Stimulated activated CD4-positive, alpha-beta T cell treated with anti-CD3 and anti-CD28 coated beads, Interleukin-12 subunit alpha, Interleukin-12 subunit beta, amount 100 ng/mL, for 4 hours (primary cell): ENCODE results near the gene AMTN.
"Not testable (repeated sequence)": the region's sequence is repeated elsewhere in the genome, so short reads cannot be mapped to it uniquely, and the experiment has no call there.

Experiments used
- DNase-seq: peaks from one replicate; pipeline ENCODE4 v3.0.0-alpha.2; 2020

The AMTN gene, protein sequence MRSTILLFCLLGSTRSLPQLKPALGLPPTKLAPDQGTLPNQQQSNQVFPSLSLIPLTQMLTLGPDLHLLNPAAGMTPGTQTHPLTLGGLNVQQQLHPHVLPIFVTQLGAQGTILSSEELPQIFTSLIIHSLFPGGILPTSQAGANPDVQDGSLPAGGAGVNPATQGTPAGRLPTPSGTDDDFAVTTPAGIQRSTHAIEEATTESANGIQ

DNA sequence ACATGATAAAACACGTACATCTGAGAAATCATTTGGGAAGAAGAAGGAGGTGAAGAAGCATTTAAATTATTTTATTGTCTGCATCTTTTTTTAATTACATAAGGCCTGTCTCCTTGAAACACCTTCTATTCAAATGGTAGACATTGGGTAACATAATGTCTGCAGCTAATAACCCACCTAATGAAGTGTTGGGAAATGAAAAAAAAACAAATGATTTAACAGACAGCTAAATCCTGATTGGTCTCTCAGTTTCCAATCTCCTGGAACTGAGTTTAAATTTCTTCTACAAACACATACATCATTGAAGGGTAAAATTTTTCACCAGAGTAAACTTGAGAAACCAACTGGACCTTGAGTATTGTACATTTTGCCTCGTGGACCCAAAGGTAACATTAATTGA lies at the start of gene AMTN:
Gene AMTN, plus strand, starts transcription at position 301 of the 400 bp plus-strand sequence. CDS start 209 bp downstream, outside the sequence.
- no peak for DNase-seq

DNA sequence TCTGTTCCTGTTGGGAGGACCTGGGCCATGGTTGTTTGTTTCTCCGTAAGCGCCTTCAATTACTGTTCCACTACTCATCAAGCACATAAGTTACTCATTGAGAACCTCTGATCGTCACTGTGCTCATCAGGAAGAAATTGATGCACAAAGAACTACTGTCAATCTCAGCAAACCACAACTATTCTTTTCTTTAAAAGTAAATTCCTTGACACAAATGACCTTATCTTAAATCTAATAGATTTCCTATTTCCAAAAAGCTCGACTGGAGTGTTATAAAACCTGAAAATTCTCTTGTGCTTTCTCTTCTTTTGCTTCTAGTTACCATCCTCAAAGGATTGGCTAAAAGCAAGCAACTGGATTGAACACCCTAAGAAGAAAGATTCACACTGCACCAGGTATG lies 46.5 kb upstream of the AMTN start, which contains the start of gene MUC7:
Gene MUC7, plus strand, starts transcription at position 301 of the 400 bp plus-strand sequence. CDS start 1,825 bp downstream, outside the sequence.
- DNase-seq: no peak

DNA sequence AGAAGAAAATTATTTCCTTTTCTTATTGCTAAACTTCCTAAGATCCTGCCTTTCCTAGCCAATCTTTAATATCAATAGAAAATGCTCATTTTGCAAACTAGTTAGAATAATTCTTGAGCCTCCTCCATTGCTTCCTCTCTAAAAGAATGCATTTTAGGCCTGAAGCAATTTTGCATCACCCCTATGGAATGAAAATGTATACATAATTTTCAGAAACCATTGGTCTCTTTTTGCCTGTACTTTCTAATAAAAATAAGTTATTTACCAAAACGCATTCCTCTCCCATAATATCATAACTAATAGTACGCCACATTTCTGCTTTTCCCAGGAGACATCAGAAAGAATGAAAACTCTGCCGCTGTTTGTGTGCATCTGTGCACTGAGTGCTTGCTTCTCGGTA lies 44.7 kb upstream of the AMTN start:
- no peak for DNase-seq

DNA sequence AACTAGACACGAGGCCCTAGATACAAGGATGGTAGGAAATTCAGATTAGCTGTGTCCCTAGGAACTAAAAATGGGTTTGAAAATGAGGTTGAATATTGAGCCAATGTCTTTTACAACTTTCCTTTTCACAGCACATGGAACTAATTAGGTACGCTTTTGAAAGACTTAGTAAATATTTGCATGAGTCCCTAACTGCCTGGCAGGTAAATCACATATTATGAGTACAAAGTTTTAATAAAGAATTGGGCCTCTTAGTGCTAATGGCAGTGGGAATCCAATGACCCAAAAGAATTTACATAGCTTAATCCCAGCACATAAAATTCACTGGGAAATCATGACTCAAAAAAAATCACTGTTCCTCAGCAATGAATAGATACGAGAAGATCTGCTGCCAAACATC lies 29.6 kb upstream of the AMTN start:
- no peak for DNase-seq

DNA sequence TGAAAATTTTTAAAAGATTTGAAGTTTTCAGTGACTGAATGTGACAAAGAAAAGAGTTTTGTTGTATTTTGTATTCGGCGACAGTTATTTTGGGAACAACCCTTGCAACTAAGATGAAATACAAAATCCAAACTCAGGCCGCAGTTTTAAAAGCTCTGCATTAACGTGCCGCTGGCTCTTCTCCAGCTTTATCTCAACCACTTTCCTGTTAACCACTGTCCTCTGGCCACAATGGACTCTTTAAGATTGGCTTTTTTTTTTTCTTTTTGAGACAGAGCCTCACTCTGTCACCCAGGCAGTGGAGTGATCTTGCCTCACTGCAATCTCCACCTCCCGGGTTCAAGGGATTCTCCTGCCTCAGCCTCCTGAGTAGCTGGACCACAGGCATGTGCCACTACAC lies 22.1 kb upstream of the AMTN start:
- no peak for DNase-seq

DNA sequence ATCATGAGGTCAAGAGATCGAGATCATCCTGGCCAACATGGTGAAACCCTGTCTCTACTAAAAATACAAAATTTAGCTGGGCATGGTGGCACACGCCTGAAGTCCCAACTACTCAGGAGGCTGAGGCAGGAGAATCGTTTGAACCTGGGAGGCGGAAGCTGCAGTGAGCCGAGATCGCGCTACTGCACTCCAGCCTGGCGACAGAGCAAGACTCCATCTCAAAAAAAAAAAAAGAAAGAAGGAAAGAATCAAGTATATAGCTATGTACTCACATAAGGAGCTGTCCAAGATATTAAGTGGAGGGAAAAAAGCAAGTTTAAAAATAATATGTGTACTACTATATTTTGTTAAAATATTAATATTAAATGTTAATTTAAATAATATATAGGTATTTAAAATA lies 16.5 kb upstream of the AMTN start:
- not testable (repeated sequence) for DNase-seq

DNA sequence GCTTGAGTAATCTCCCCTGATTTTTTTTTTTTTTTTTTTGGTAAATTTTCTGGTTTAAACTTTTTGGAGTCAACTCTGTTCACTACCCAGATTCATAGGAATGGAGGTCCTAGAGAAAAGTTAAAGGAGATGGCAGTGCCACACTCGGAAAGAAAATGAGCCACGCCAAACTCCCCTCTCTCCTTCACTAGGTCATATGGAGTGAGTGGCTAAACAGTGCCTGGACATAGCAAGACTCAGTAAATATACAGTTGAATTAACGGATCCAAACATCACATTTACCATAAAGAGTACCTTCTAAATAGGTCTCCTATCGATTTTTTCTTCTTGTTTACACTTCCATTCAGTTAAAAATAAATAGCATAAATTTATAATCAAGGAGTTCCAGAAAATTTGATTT lies 13.6 kb upstream of the AMTN start:
- DNase-seq: no peak

DNA sequence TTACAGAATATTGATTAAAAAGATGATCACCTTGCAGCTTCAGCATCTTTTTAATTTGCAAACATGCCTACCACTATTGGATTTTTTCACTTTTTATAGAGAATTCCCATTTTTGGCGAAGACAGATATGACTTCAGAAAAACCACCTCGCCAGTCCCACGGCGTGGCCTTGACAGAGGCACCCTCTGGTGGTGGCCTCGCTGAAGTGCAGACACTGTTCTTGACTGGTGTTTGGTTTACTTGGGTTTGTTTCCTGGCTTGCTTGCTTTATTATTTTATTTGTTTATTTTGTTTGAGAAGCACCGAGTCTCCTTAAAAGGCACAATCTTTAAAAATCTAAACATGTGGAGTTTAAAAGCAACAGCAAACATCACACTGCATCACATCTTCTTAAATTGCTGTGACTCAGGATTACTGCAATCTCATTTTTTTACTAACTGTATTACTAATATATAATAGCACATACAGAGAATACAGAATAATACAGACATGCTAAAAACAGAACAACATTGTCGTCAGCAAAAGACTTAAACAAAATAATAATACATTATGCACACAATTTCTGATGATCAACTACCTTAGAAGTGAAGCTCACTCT lies 13.1 kb upstream of the AMTN start:
- peak; percentile 46 for DNase-seq

DNA sequence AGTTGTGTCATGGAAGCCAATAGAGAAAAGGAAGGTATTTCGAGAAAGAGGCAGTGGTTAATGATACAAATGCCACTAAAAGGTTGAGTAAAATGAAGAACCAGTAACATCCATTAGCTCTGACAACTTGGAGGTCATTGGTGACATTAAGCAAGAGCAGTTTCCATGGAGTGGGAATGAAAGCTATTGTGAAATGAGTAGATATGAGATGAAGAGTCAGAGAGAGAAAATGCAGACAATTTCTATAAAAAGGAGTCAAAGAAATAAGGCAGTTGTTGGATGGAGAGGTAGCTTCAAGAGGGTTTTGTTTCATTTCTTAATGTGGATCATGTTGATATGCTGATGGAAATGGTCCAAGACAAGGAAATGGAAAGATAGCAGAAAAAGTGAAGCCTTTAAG lies 9.6 kb upstream of the AMTN start:
- DNase-seq: no peak

DNA sequence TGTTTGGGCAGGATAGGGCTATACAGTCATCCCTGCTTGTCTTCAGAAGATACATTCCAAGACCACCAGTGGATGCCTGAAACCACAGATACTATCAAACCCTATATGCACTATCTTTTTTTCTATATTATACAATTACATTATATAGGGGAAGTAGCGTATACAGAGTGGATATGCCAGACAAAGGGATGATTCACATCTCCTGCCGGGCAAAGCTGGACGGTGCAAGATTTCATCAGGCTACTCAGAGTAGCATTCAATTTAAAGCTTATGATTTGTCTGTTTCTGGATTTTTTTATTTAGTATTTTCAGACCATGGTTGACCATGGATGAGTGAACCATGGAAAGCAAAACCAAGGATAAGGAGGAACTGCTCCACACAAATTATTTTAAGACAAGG lies 7.0 kb upstream of the AMTN start:
- DNase-seq: no peak

DNA sequence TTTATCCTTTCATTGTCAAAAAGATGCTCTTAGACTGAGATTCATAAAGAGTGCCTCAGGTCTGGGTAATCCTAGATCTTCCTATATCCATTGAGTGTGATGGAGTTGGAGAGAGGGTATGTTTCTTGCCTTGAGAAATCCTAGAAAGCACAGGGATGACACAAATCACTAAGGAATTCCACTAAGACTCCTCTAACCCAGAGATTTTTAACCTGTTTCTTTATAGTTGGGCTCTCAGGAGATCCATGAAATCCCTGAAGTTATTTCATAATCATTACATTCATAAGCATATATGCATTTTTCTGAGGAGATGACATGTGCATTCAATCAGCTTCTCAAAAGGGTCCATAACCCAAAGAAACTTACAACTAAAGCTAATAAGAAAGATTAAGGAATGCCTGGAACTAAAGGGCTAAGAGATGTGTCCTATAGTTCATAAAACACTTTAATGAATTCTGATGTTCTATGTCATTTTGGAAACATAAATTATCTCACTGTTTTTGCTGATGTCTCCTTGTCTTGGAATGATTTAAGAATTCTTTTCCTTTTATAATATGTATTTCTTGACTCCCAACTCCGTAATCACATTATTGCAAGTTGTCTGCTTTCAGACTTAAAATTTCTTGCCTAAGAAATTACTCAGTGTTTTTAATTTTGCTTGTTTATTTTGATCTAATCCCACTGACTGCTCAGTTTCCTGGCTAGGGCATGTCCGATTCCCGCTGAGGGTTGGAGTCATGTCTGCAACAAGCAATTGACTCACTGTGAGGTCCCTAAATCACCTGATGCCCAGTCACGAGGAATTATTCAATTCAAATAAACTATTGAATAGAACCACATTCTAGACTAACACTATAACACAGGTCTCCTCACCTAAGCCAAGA lies 2.8 kb upstream of the AMTN start:
- no peak for DNase-seq

DNA sequence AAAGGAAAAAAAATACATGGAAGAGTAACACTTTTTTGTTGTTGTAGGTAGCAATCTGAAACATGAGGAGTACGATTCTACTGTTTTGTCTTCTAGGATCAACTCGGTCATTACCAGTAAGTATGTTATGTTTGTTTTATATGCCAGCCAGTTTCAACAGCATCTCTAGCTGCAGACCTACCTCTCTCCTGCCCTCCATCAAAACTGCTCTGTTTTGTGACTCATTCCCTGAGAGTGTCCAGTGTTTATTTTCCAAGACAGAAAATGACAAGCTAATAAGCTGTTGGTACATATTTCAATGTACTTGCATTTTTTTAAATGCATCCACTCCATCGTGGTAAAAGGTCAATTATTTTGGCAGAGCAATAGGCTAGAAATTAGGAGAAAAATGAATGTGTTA lies 347 bp downstream of the AMTN start:
- DNase-seq: no peak

DNA sequence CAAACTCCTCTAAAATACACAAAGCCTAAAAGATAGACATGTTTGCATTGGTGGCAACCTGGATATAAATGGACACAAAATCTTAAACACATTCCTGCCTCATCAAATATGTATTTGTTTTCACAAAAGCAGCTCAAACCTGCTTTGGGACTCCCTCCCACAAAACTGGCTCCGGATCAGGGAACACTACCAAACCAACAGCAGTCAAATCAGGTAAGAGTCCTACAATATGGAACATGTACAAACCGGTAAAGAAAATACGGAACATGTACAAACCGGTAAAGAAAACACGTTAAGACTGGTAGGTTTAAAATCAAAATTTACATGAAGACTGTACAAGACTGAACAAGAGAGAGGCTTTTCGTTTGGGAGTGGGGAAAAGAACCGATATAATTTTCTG lies 4.3 kb downstream of the AMTN start:
- no peak for DNase-seq

DNA sequence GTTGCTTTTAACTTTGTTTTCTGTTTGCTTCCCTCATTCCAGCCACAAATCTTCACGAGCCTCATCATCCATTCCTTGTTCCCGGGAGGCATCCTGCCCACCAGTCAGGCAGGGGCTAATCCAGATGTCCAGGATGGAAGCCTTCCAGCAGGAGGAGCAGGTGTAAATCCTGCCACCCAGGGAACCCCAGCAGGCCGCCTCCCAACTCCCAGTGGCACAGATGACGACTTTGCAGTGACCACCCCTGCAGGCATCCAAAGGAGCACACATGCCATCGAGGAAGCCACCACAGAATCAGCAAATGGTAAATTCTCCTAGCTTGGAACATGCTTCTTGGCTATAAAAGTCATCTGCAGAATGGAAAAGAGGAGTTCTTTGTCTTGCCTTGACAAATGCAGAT lies 12.6 kb downstream of the AMTN start:
- no peak for DNase-seq

DNA sequence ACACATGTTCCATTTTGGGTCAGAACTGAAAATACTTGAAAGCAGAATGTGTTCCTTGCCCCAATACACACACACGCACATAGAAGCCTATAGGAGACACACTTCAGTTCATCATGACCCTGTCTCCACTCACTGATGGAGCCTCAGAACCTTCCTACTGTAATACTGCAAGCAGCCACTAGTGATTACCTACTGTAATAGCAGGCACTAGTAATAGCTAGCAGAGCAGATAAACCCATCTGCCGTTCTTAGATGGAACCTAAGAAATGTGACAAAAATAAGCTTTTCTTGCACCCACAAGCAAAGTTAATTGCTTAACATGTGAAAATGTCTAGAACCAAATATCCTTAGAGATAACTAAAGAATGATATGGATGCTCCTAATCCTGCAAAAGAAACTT lies 13.6 kb downstream of the AMTN start:
- no peak for DNase-seq

DNA sequence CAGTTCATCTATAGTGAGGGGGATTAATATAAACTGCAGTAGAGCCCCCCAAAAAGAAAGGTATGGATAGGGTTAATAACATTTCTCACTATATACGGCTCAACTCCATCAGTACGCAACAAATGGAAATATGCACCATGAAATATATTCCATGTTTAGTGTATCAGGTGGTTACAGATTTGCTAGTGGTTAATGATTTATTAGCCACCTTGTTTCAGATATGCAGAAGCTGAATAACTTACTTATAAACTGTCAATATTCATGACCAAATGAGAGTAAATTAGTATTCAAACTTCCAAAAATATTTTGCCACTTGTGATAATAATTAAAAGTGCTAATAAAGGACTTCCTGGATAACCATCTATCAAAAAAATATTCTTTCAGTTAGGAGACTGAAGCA lies 14.8 kb downstream of the AMTN start:
- no peak for DNase-seq

DNA sequence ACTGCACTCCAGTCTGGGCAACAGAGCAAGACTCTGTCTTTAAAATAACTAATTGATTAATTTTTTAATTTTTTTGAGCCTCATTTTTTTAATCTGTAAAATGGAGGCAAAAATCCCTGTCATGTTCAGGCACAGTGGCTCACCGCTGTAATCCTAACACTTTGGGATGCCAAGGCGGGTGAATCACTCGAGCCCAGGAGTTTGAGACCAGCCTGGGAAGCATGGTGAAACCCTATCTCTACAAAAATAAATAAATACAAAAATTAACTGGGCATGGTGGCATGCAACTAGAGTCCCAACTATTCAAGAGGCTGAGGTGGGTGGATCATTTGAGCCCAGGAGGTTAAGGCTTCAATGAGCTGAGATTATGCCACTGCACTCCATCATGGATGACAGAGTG lies 15.4 kb downstream of the AMTN start:
- no peak for DNase-seq

DNA sequence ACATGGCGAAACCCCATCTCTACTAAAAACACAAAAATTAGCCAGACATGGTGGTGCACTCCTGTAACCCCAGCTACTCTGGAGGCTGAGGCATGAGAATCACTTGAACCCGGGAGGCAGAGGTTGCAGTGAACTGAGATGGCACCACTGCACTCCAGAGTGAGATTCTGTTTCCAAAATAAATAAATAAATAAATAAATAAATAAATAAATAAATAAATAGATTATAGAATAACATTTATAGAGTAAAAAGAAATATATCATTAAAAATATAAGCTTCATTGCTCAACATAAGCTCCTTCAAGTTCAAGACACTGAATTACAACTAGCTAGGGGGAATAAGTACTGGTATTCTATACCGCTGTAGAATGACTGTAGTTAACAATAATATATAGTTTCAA lies 16.5 kb downstream of the AMTN start:
- not testable (repeated sequence) for DNase-seq

DNA sequence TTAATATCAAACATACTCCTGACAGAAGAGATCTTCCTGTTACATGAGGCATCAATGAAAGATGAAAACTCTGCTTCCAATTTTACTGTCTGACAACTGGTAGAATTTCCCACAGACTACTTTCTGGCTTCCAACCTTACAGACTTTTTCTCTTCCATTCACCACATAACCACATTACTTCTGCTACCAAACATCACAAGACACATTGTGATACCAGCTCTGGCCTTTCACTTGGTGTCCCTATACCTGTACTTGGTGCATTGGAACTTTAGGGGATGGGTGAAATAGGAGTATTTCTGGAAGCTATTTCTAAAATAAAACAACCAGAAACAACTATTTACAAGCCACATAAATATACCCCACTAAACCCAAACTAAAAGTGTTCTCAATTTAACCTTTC lies 20.5 kb downstream of the AMTN start:
- DNase-seq: no peak

DNA sequence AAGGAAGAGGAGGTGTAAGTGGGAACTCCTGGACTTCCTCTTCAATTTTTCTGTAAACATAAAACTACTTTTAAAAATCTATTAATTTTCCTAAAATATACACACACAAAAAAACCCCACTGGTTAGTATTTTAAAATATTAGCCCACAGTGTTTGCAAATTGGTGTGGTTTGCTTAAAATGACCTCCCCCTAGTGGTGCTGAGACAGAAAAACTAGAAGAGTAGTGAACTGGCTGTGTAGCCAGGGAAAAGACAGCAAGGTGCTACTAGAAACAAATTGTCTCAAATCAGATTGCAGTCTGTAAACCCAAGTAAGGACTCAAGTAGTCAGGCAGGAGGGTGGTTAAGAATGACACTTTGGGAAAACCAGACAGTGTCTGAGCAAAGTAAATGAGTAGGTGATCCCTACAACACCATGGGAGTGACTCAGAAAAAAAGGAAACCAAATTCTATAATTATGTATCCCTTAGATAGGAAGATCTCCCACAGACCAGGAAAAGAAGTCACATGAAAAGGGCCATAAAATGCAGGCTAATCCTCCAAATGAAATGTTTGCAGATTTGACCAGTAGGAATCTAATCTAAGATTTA lies 26.0 kb downstream of the AMTN start:
- no peak for DNase-seq

DNA sequence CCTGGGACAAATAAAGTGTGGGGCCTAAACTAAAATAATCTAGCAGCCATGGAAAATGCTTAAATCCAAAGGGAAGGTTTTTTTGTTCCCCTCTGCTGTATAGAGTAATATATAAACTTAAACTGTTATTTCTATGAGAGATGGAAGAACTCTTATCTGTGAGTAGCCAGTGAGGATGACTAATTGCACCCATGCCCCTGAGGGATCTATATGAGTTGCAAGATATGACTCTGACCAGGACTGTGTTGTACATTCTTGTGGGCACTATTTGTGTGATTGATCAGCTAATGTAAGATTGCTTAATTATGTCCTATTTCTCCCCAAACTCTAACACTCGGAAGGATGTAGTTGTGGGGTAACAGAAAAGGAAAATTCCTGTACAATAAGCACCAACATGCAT lies 38.5 kb downstream of the AMTN start:
- no peak for DNase-seq

DNA sequence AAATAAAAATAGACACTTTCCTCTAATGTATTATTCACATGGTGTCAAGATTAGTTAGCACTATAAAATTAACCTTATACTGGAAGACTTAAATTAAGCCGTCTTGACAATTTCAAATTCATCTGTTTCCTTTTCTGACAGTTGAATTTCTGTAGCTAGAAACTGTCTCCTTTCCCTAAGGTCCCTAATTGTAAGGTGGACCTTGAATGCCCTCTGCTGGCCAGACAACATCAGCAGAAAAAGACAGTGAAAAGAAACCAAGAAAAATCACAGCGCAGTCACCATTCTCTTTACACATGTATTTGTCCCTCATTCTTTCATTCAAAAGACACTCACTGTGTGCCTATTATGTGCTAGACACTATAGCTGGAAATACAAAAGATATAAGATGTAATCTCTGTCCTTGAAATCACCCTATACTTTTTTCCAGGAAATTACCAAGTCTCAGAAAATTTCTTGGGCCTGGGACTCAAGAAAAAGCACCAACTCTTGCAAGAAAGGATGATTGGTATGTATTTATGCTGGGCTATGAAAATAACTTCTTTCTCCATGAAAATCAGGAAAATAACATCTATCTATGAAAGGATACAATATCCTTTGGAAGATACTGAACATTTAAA lies 41.0 kb downstream of the AMTN start:
- DNase-seq: peak; percentile 6

DNA sequence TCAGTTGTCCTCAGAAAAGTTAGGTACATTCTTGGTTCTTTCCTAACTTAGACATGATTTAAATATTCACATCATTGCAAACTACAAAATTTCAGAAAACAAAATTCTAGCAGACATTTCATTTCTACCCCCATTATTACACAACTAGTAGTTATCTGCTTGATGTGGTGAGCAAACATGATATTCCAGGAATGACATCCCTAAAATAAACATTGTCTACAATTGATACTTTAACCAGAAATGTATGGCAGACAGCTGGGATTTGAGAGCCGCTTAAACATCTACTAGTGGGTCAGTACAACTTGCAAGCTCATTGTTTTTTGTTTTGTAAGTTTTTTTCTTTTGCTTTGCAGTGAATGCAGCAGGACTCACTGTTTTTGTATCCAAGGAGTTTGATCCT lies 41.6 kb downstream of the AMTN start:
- no peak for DNase-seq
